Thoracic aorta (tissue), 2 donors: ENCODE measurements around the gene STAT5B. TPM values are rescaled to one million over a fixed set of nuclear protein-coding genes. Genes with fewer than 3 reads are reported as not detected.

Experiments used
- ATAC-seq: fragments of 150-250 bp; one replicate; pipeline ENCODE4 v1.8.0; 2017; ENCODE audit warnings: low read depth; ENCODE audit not compliant: insufficient number of reproducible peaks, low FRiP score
- DNase-seq: peaks from one replicate; pipeline ENCODE4 v3.0.0-alpha.2; 2020; ENCODE audit warnings: low spot score
- H3K27ac ChIP-seq, 2 donors: fragments of 200-600 bp; sonication (generic); 1 replicate in 1 of 2; 2 replicates in 1 of 2; pipeline ENCODE4 v1.5.1; 2016; ENCODE audit warnings: mild to moderate bottlenecking in 2 of 2, moderate library complexity in 2 of 2
- H3K27me3 ChIP-seq: fragments of 200-600 bp; sonication (generic); replicated peaks from 2 replicates; pipeline ENCODE4 v1.6.0; 2016; ENCODE audit warnings: mild to moderate bottlenecking; ENCODE audit not compliant: insufficient read depth
- H3K36me3 ChIP-seq: fragments of 200-600 bp; sonication (generic); one replicate; pipeline ENCODE4 v1.5.1; 2016
- H3K4me1 ChIP-seq, 2 donors: fragments of 200-600 bp; sonication (generic); 1 replicate in 1 of 2; 2 replicates in 1 of 2; pipeline versions ENCODE4 v1.5.1 to v1.6.0; 2016; ENCODE audit warnings: low read depth in 2 of 2, mild to moderate bottlenecking in 1 of 2; ENCODE audit not compliant: control insufficient read depth in 1 of 2
- H3K4me3 ChIP-seq: fragments of 200-600 bp; sonication (generic); 2 replicates; pipeline ENCODE4 v1.5.1; 2016; ENCODE audit warnings: mild to moderate bottlenecking
- H3K9me3 ChIP-seq: fragments of 200-600 bp; sonication (generic); 2 replicates; pipeline ENCODE4 v1.5.1; 2016
- total RNA-seq, 2 donors: library from RNA; depleted of rRNA; stranded (reverse); fragments of >200 nt; gene quantifications; one replicate each; pipeline versions ENCODE4 v1.1.0 to v1.2.3, GENCODE V29; 2016
- TF ChIP-seq, protein P1 (sequence below): fragments of 200-600 bp; sonication (generic); IDR thresholded peaks from one replicate; pipeline ENCODE4 v1.5.1; 2019; ENCODE audit warnings: antibody characterized with exemption

STAT5B gene
- total RNA-seq, 2 donors from 2014 or later = 95.2 to 117 TPM

DNA sequence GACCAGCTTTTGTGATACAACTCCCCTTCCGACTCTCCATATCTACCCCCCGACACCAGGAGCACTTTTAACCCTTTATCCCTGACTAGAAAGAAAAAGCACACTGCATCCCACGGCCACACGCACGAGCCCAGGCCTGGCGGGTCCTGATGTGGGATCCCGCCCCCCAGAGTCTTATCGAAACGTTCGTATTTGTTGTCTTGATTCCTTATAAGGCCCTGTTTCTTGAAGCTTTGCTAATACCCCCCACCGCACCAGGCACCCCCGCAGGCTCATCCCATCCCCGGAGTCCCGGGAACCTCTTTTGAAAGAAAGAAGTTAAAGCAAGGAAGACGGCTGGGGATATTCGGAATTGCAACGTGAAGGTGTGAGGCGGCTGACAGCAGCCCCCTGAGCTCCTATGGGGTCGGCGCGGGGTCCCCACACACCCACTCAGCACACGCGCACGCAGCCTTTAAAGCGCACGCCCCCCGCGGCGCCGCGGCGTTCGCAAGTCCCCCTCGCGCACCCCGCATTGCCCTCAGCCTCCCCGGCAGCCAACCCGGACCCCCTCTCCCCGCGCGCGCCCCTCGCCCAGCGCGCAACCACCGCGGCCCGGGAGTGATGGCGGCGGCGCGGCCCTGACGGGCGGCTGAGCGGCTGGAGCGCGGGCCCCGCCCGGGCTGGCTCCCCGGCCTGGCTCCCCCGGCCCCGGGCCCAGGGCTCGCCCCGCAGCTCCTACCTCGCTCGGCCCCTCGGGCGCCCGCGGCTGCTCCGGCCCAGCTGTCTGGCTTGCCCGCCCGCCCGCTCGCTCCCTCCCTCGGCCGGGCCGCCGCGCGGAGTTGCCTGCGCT lies 448 bp downstream of the STAT5B start:
- Histone ChIP-seq H3K9me3 (no peaks in the 10 kb centered on the region), H3K4me1 (peaks cover 17 to 41% of the 10 kb centered on the region in 2 donors), H3K27me3 (no peaks in the 10 kb centered on the region), H3K4me3 (peak overlapping the region; percentile 88), H3K36me3 (no peaks in the 10 kb centered on the region), H3K27ac (peak overlapping the region; percentile 69 to 72)
- DNase-seq (no peak), ATAC-seq (peak; percentile 12)
- TF ChIP-seq, protein P1, sequence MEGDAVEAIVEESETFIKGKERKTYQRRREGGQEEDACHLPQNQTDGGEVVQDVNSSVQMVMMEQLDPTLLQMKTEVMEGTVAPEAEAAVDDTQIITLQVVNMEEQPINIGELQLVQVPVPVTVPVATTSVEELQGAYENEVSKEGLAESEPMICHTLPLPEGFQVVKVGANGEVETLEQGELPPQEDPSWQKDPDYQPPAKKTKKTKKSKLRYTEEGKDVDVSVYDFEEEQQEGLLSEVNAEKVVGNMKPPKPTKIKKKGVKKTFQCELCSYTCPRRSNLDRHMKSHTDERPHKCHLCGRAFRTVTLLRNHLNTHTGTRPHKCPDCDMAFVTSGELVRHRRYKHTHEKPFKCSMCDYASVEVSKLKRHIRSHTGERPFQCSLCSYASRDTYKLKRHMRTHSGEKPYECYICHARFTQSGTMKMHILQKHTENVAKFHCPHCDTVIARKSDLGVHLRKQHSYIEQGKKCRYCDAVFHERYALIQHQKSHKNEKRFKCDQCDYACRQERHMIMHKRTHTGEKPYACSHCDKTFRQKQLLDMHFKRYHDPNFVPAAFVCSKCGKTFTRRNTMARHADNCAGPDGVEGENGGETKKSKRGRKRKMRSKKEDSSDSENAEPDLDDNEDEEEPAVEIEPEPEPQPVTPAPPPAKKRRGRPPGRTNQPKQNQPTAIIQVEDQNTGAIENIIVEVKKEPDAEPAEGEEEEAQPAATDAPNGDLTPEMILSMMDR = no peak

DNA sequence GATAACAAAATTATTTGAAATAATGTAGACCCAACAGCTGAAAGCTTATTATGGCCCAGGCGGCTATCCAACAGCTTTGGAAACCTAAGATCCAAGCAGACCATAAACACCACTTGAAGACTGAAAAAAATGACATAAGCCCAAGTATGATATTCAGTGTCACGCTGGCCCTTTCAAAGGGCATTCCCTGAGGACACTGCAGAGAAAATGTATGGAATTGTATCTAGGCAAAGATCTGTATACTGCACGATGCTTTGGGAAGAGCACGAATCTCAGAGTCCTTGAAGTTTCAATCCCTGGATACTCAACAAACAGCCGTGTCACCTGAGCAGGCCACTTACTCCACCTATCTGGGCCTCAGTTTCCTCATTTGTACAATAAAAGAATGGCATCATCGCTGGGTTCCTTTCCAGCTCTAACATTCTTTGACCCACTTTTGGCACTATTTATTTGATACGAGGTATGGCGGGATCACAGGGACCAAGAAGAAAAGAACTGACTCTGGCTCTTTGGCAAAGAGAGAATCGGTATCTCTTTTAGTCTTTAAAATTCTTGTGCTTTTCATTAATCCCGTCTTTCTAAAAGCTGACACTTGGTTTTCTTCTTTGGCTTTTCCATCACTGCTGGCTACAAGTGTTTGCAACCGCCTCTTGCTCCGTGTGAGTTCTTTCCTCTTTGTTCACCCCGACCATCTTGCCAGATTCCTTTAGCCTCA lies 1.2 kb downstream of the STAT5B start:
- DNase-seq = no peak
- H3K27ac ChIP-seq = peak overlapping the region in 1 of 2 donors; percentile 72
- no peaks in the 10 kb centered on the region for H3K27me3 ChIP-seq
- H3K4me1 ChIP-seq = peaks cover 20 to 44% of the 10 kb centered on the region in 2 donors
- ATAC-seq = no peak
- no peaks in the 10 kb centered on the region for H3K9me3 ChIP-seq
- TF ChIP-seq, protein P1 = no peak
- peak overlapping the region; percentile 88 for H3K4me3 ChIP-seq
- H3K36me3 ChIP-seq = no peaks in the 10 kb centered on the region

DNA sequence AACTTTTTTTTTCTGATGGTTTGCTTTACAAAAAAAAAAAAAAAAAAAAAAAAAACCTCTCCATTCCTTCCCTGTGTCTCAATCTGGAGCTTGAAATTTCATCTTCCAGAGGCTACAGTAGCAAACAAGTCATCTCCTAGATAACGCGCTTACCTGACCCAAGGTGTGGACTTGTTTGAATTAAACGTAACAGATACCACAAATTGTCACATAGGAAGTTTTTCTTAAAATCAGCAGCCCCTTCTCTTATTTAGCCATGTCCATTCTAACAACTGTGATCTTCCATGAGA lies 2.0 kb downstream of the STAT5B start:
- TF ChIP-seq, protein P1 = no peak
- Histone ChIP-seq H3K9me3 (no peaks in the 10 kb centered on the region), H3K4me3 (peak overlapping the region; percentile 88), H3K27me3 (no peaks in the 10 kb centered on the region), H3K27ac (no peak overlapping the region), H3K4me1 (peaks cover 22 to 51% of the 10 kb centered on the region in 2 donors), H3K36me3 (no peaks in the 10 kb centered on the region)
- ATAC-seq = no peak
- DNase-seq = no peak

DNA sequence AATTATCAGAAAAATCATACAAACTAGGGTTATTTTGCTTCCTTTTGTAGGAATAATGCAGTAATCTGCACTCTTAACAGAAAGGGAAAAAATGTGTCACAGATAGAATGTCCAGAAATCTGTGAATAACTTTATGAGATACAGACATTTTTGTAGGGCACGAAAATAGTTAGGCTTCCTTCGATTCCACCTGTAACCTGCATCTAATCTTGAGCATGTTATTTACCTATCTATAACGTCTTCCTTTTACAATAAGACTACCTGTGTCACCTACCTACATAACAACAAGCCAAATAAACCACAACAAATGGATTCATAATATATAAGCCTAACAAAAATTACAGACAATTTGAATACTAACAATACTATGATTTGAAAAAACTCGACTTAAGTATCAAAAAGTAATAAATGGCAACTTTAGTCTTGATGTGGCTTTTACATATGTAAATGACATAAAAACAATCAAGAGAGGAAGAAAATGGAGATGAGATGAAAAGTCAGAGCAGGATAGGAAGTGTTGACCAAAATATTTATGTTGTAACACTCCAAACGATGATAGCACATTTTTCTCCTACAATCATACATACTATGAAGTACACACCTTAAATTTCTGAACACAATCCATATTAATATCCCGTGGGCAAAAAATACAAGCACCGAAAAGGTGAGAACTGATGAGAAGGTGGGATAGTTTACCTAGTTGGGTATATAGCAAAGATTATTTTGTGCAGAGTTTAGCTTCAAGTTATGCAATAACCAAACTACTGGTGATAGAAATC lies 2.5 kb downstream of the STAT5B start:
- Histone ChIP-seq H3K4me3 (no peak overlapping the region), H3K36me3 (no peaks in the 10 kb centered on the region), H3K27me3 (no peaks in the 10 kb centered on the region), H3K9me3 (no peaks in the 10 kb centered on the region), H3K4me1 (peaks cover 22 to 51% of the 10 kb centered on the region in 2 donors), H3K27ac (no peak overlapping the region)
- no peak for ATAC-seq
- no peak for DNase-seq
- TF ChIP-seq, protein P1 = no peak
